GM23338 (cell line): Measurements from ENCODE around the gene MED14. TPM values are rescaled to one million over a fixed set of nuclear protein-coding genes. Genes with fewer than 3 reads are reported as not detected.

Source experiments
- ATAC-seq: fragments of 200-7000 bp; cut with Tn5 transposase; 3 replicates; pipeline ENCODE4 v1.9.1; 2020
- DNase-seq: peaks from one replicate; pipeline ENCODE4 v3.0.0-alpha.2; 2015; ENCODE audit warnings: low spot score
- H2AFZ ChIP-seq: fragments of 200-600 bp; sonication (generic); 2 replicates; pipeline ENCODE4 v1.8.0; 2016; ENCODE audit warnings: antibody characterized with exemption, mild to moderate bottlenecking, moderate library complexity
- H3F3A ChIP-seq: fragments of 200-600 bp; sonication (generic); replicated peaks from 2 replicates; pipeline ENCODE4 v1.8.0; 2017; ENCODE audit warnings: antibody characterized with exemption, mixed run types, low read depth
- H3K27ac ChIP-seq: fragments of 200-600 bp; sonication (generic); 2 replicates; pipeline ENCODE4 v1.6.1; 2016; ENCODE audit warnings: low read depth
- H3K27me3 ChIP-seq: fragments of 200-600 bp; sonication (generic); 2 replicates; pipeline ENCODE4 v1.8.0; 2016; ENCODE audit warnings: mild to moderate bottlenecking, mixed run types, moderate library complexity; ENCODE audit not compliant: insufficient read depth
- H3K36me3 ChIP-seq: fragments of 200-600 bp; sonication (generic); 2 replicates; pipeline ENCODE4 v1.8.0; 2016; ENCODE audit warnings: mild to moderate bottlenecking; ENCODE audit not compliant: insufficient read depth
- H3K4me1 ChIP-seq: fragments of 200-600 bp; sonication (generic); 2 replicates; pipeline ENCODE4 v1.8.0; 2016; ENCODE audit warnings: mild to moderate bottlenecking, moderate library complexity; ENCODE audit not compliant: insufficient read depth
- H3K4me2 ChIP-seq: fragments of 200-600 bp; sonication (generic); 2 replicates; pipeline ENCODE4 v1.7.1; 2017; ENCODE audit warnings: mixed run types
- H3K4me3 ChIP-seq: fragments of 200-600 bp; sonication (generic); 2 replicates; pipeline ENCODE4 v1.6.1; 2016; ENCODE audit warnings: mixed run types
- H3K79me2 ChIP-seq: fragments of 200-600 bp; sonication (generic); replicated peaks from 2 replicates; pipeline ENCODE4 v1.8.0; 2017; ENCODE audit warnings: mild to moderate bottlenecking; ENCODE audit not compliant: insufficient read depth
- H3K9me2 ChIP-seq: fragments of 200-600 bp; sonication (generic); 2 replicates; pipeline ENCODE4 v1.8.0; 2017; ENCODE audit not compliant: insufficient read depth
- H4K20me1 ChIP-seq: fragments of 200-600 bp; sonication (generic); replicated peaks from 2 replicates; pipeline ENCODE4 v1.8.0; 2017; ENCODE audit warnings: mild to moderate bottlenecking; ENCODE audit not compliant: insufficient read depth
- H3K27ac Mint-ChIP-seq: 2 replicates; pipeline ENCODE4 v1.8.0; 2020; ENCODE audit warnings: inconsistent platforms, mild to moderate bottlenecking, moderate library complexity, mixed read lengths
- H3K27me3 Mint-ChIP-seq: 3 replicates; pipeline ENCODE4 v1.8.0; 2022; ENCODE audit warnings: low read depth, mild to moderate bottlenecking, moderate library complexity, mixed read lengths, inconsistent platforms; ENCODE audit not compliant: insufficient read depth, poor library complexity
- H3K36me3 Mint-ChIP-seq: 3 replicates; pipeline ENCODE4 v1.8.0; 2021; ENCODE audit warnings: low read depth, mild to moderate bottlenecking, inconsistent platforms, moderate library complexity, mixed read lengths
- H3K4me1 Mint-ChIP-seq: 3 replicates; pipeline ENCODE4 v1.8.0; 2020; ENCODE audit warnings: mild to moderate bottlenecking, inconsistent platforms, mixed read lengths
- H3K4me3 Mint-ChIP-seq: 3 replicates; pipeline ENCODE4 v1.8.0; 2021; ENCODE audit warnings: moderate library complexity, mild to moderate bottlenecking, inconsistent platforms, mixed read lengths
- H3K9me3 Mint-ChIP-seq: 3 replicates; pipeline ENCODE4 v1.8.0; 2020; ENCODE audit warnings: moderate library complexity, mild to moderate bottlenecking, inconsistent platforms, mixed read lengths
- CREB1 ChIP-seq: fragments of 250-450 bp; sonication (Bioruptor Pico); IDR thresholded peaks from 2 replicates; pipeline ENCODE4 v1.5.0; 2020; ENCODE audit warnings: low read depth, mild to moderate bottlenecking, moderate library complexity
- CTCF ChIP-seq, 2 experiments: fragments of 200-600 bp in 1 of 2; sonication (generic) in 1 of 2; conservative IDR thresholded peaks; 2 replicates each; pipeline versions ENCODE4 v1.5.1 to v1.6.1; 2016 to 2017; ENCODE audit warnings: antibody characterized with exemption in 2 of 2, low read depth in 2 of 2, mild to moderate bottlenecking in 2 of 2, moderate library complexity in 1 of 2
- EZH2 ChIP-seq: fragments of 200-600 bp; sonication (generic); IDR thresholded peaks from one replicate; pipeline ENCODE4 v1.8.0; 2017; ENCODE audit warnings: antibody characterized with exemption, mild to moderate bottlenecking, low read depth; ENCODE audit not compliant: unreplicated experiment
- JUNB ChIP-seq: IDR thresholded peaks from one replicate; pipeline ENCODE4 v1.6.1; 2016; ENCODE audit warnings: antibody characterized with exemption; ENCODE audit not compliant: unreplicated experiment
- POLR2AphosphoS5 ChIP-seq: IDR thresholded peaks from 2 replicates; pipeline ENCODE4 v1.6.1; 2016; ENCODE audit warnings: antibody characterized with exemption, low read depth
- STAT1 ChIP-seq: IDR thresholded peaks from one replicate; pipeline ENCODE4 v1.6.1; 2016; ENCODE audit warnings: antibody characterized with exemption; ENCODE audit not compliant: unreplicated experiment
- ZNF114 ChIP-seq: fragments of 250-450 bp; sonication (Bioruptor Pico); IDR thresholded peaks from 2 replicates; pipeline ENCODE4 v1.5.0; 2020; ENCODE audit warnings: mild to moderate bottlenecking, moderate library complexity
- ZNF462 ChIP-seq: fragments of 250-450 bp; sonication (Bioruptor Pico); IDR thresholded peaks from 2 replicates; pipeline ENCODE4 v1.5.0; 2020; ENCODE audit warnings: mild to moderate bottlenecking, moderate library complexity
- polyA plus RNA-seq: library from polyadenylated mRNA; unstranded; fragments of >200 nt; fragmentation: Nextera tagmentation; extraction: Ambion mirVana; gene quantifications from 2 replicates; pipeline ENCODE4 v1.2.1, GENCODE V29; 2016
- total RNA-seq: library from RNA; depleted of rRNA; stranded (reverse); fragments of >200 nt; shearing (Covaris generic); gene quantifications from 2 replicates; pipeline ENCODE4 v1.2.3, GENCODE V29; 2014

Gene MED14
- total and polyA plus RNA-seq, 2 experiments from 2014 or later: 29.8 to 99.3 TPM

- TF ChIP-seq CTCF (conservative IDR thresholded peaks at IDR 0.05; ENCODE audit: low read depth in 2 of 2): no peak
- no peak for TF ChIP-seq POLR2AphosphoS5
- no peak for TF ChIP-seq ZNF462 (CRISPR knock-in tag)
- no peak for TF ChIP-seq STAT1
- TF ChIP-seq ZNF114 (CRISPR knock-in tag): no peak
- no peak for TF ChIP-seq CREB1
- no peak for TF ChIP-seq EZH2
These were observed 36.9 kb upstream of the MED14 start (continued) for GRCh38 chrX:40772290-40772689.

- Mint-ChIP-seq H3K4me3 (no peak overlapping the region), H3K27me3 (no peaks in the 10 kb centered on the region), H3K4me1 (peaks cover 5% of the 10 kb centered on the region; the same call in 2 of the 3 replicates), H3K9me3 (no peaks in the 10 kb centered on the region), H3K36me3 (no peaks in the 10 kb centered on the region; the same call in 2 of the 3 replicates), H3K27ac (no peak overlapping the region)
- Histone ChIP-seq H3K4me2 (no peak overlapping the region), H3K27me3 (no peaks in the 10 kb centered on the region), H3K36me3 (no peaks in the 10 kb centered on the region), H3K4me1 (no peaks in the 10 kb centered on the region), H3K79me2 (no peaks in the 10 kb centered on the region), H3K27ac (no peak overlapping the region), H3K9me2 (no peaks in the 10 kb centered on the region), H4K20me1 (no peaks in the 10 kb centered on the region), H3F3A (no peaks in the 10 kb centered on the region), H2AFZ (no peak overlapping the region), H3K4me3 (no peak overlapping the region)
- DNase-seq (no peak), ATAC-seq (no peak)
- TF ChIP-seq ZNF462 (CRISPR knock-in tag): no peak
- no peak for TF ChIP-seq JUNB
These were observed 26.4 kb upstream of the MED14 start for GRCh38 chrX:40761762-40762161.
